SU-DHL-6 (cell line): ENCODE data around the gene FAM43A.

Experiments used
- H2AFZ ChIP-seq: fragments of 200-600 bp; sonication (generic); 2 replicates; pipeline ENCODE4 v1.6.1; 2014; ENCODE audit warnings: low read depth, mild to moderate bottlenecking, moderate library complexity, mixed read lengths, antibody characterized with exemption, low read length; ENCODE audit not compliant: severe bottlenecking
- H3F3A ChIP-seq: fragments of 200-600 bp; shearing (Covaris generic); 2 replicates; pipeline ENCODE4 v1.6.0; 2016; ENCODE audit warnings: antibody characterized with exemption, mild to moderate bottlenecking; ENCODE audit not compliant: insufficient read depth
- H3K27ac ChIP-seq: fragments of 200-600 bp; sonication (generic); 2 replicates; pipeline ENCODE4 v1.5.1; 2016; ENCODE audit warnings: low read depth, mild to moderate bottlenecking, low read length, moderate library complexity, mixed read lengths
- H3K27me3 ChIP-seq: fragments of 200-600 bp; sonication (generic), shearing (Covaris generic); 2 replicates; pipeline ENCODE4 v1.6.0; 2014; ENCODE audit warnings: mild to moderate bottlenecking, low read length
- H3K36me3 ChIP-seq: fragments of 200-600 bp; sonication (generic); 2 replicates; pipeline ENCODE4 v1.6.1; 2014; ENCODE audit warnings: mild to moderate bottlenecking, low read length, mixed read lengths
- H3K4me2 ChIP-seq: fragments of 300-600, 200-600 bp; shearing (Covaris generic), sonication (generic); 2 replicates; pipeline ENCODE4 v1.6.0; 2014; ENCODE audit warnings: low read length, low read depth, mild to moderate bottlenecking; ENCODE audit not compliant: poor library complexity, severe bottlenecking
- H3K4me3 ChIP-seq: fragments of 200-600 bp; sonication (generic); 2 replicates; pipeline ENCODE4 v1.5.1; 2014; ENCODE audit warnings: antibody characterized with exemption, low read length, mild to moderate bottlenecking, mixed read lengths; ENCODE audit not compliant: insufficient read depth, poor library complexity, severe bottlenecking
- H3K79me2 ChIP-seq: fragments of 200-600 bp; sonication (generic); 2 replicates; pipeline ENCODE4 v1.6.1; 2014; ENCODE audit warnings: mild to moderate bottlenecking, low read length, moderate library complexity; ENCODE audit not compliant: insufficient read depth
- H3K9ac ChIP-seq: fragments of 200-600 bp; sonication (generic); 2 replicates; pipeline ENCODE4 v1.7.0; 2014; ENCODE audit warnings: mild to moderate bottlenecking, low read length
- H3K9me2 ChIP-seq: fragments of 200-600 bp; sonication (generic); replicated peaks from 2 replicates; pipeline ENCODE4 v1.6.1; 2014; ENCODE audit warnings: low read length; ENCODE audit not compliant: insufficient read depth
- H3K9me3 ChIP-seq: fragments of 200-600 bp; sonication (generic); 2 replicates; pipeline ENCODE4 v1.6.1; 2014; ENCODE audit warnings: low read length, mixed read lengths; ENCODE audit not compliant: insufficient read depth
- H4K20me1 ChIP-seq: fragments of 200-600 bp; sonication (generic); 2 replicates; pipeline ENCODE4 v1.6.1; 2014; ENCODE audit warnings: low read depth, mild to moderate bottlenecking, antibody characterized with exemption, low read length, moderate library complexity, mixed read lengths
- CTCF ChIP-seq: fragments of 200-600 bp; sonication (generic); IDR thresholded peaks from one replicate; pipeline ENCODE4 v1.5.1; 2017; ENCODE audit warnings: antibody characterized with exemption, mild to moderate bottlenecking, low read length, moderate library complexity; ENCODE audit not compliant: insufficient read depth, poor library complexity, severe bottlenecking
- EZH2phosphoT487 ChIP-seq: fragments of 200-600 bp; sonication (generic), shearing (Covaris generic); conservative IDR thresholded peaks from 2 replicates; pipeline ENCODE4 v1.6.1; 2018; ENCODE audit warnings: mild to moderate bottlenecking, antibody characterized with exemption, low read length, moderate library complexity, mixed read lengths

Gene FAM43A

GRCh38 chr3:194714137-194714455 is 28.4 kb downstream of the FAM43A start:
- Histone ChIP-seq H4K20me1 (no peaks in the 10 kb centered on the region), H3K9me3 (no peaks in the 10 kb centered on the region), H3K79me2 (no peaks in the 10 kb centered on the region), H3K27ac (no peak overlapping the region), H3K9ac (no peak overlapping the region), H3K9me2 (no peaks in the 10 kb centered on the region), H3K36me3 (no peaks in the 10 kb centered on the region), H3F3A (no peaks in the 10 kb centered on the region), H2AFZ (no peak overlapping the region), H3K4me3 (no peak overlapping the region), H3K27me3 (no peaks in the 10 kb centered on the region), H3K4me2 (no peak overlapping the region)
- TF ChIP-seq CTCF (no peak), EZH2phosphoT487 (no peak)

- Histone ChIP-seq H3K27me3 (no peaks in the 10 kb centered on the region), H3K27ac (no peak overlapping the region), H3K9me2 (no peaks in the 10 kb centered on the region)
Observed at GRCh38 chr3:194714564-194714963, 28.9 kb downstream of the FAM43A start.

GRCh38 chr3:194715022-194715800 is 29.5 kb downstream of the FAM43A start:
- H3K9me3 ChIP-seq: no peaks in the 10 kb centered on the region
- H3K79me2 ChIP-seq: no peaks in the 10 kb centered on the region
- no peak overlapping the region for H3K4me3 ChIP-seq
- no peaks in the 10 kb centered on the region for H3K27me3 ChIP-seq
- no peak overlapping the region for H3K27ac ChIP-seq
- no peak for TF ChIP-seq EZH2phosphoT487
- no peak for TF ChIP-seq CTCF
- no peak overlapping the region for H2AFZ ChIP-seq
- H3K9me2 ChIP-seq: no peaks in the 10 kb centered on the region
- no peaks in the 10 kb centered on the region for H4K20me1 ChIP-seq
- no peaks in the 10 kb centered on the region for H3K36me3 ChIP-seq
- no peak overlapping the region for H3K4me2 ChIP-seq
- no peaks in the 10 kb centered on the region for H3F3A ChIP-seq
- no peak overlapping the region for H3K9ac ChIP-seq

More at GRCh38 chr3:194714564-194714963, 28.9 kb downstream of the FAM43A start:
- Histone ChIP-seq H3K9ac (no peak overlapping the region), H3K79me2 (no peaks in the 10 kb centered on the region), H3K4me2 (no peak overlapping the region), H3K4me3 (no peak overlapping the region), H3K9me3 (no peaks in the 10 kb centered on the region), H3F3A (no peaks in the 10 kb centered on the region), H2AFZ (no peak overlapping the region), H4K20me1 (no peaks in the 10 kb centered on the region), H3K36me3 (no peaks in the 10 kb centered on the region)
- TF ChIP-seq EZH2phosphoT487 (no peak), CTCF (no peak)
